T-helper 2 cell treated with Interferon-gamma antibody and Interleukin-4, amounts not matched to agents 5 μg/mL and 100 μg/mL, for 36 hours (primary cell): ENCODE measurements around the gene ACAD8.

Experiments
- DNase-seq: peaks from one replicate; pipeline ENCODE4 v3.0.0; 2021; ENCODE audit warnings: low spot score
- H3K27ac Mint-ChIP-seq: one replicate; pipeline ENCODE4 v1.8.0; 2021; ENCODE audit warnings: mild to moderate bottlenecking, mixed read lengths
- H3K27me3 Mint-ChIP-seq: one replicate; pipeline ENCODE4 v1.8.0; 2021; ENCODE audit warnings: low read depth, mixed read lengths
- H3K36me3 Mint-ChIP-seq: one replicate; pipeline ENCODE4 v1.8.0; 2021; ENCODE audit warnings: low read depth, mixed read lengths
- H3K4me1 Mint-ChIP-seq: one replicate; pipeline ENCODE4 v1.8.0; 2021; ENCODE audit warnings: low read depth, mixed read lengths
- H3K4me3 Mint-ChIP-seq: one replicate; pipeline ENCODE4 v1.8.0; 2022; ENCODE audit warnings: mild to moderate bottlenecking, moderate library complexity, mixed read lengths
- H3K9me3 Mint-ChIP-seq: one replicate; pipeline ENCODE4 v1.8.0; 2021; ENCODE audit warnings: mixed read lengths

Gene ACAD8

GRCh38 chr11:134312807-134313206, 59.4 kb downstream of the ACAD8 start:
- Mint-ChIP-seq H3K9me3 (peaks cover 11% of the 10 kb centered on the region), H3K4me3 (no peak overlapping the region), H3K27me3 (no peaks in the 10 kb centered on the region), H3K36me3 (peaks cover 18% of the 10 kb centered on the region), H3K27ac (no peak overlapping the region), H3K4me1 (no peaks in the 10 kb centered on the region)
- no peak for DNase-seq

GRCh38 chr11:134313379-134313778, 60.0 kb downstream of the ACAD8 start:
- H3K27ac Mint-ChIP-seq = no peak overlapping the region
- H3K36me3 Mint-ChIP-seq = peaks cover 22% of the 10 kb centered on the region
- H3K9me3 Mint-ChIP-seq = peaks cover 14% of the 10 kb centered on the region
- no peak overlapping the region for H3K4me3 Mint-ChIP-seq
- no peak for DNase-seq
- H3K27me3 Mint-ChIP-seq = no peaks in the 10 kb centered on the region
- H3K4me1 Mint-ChIP-seq = no peaks in the 10 kb centered on the region

DNA sequence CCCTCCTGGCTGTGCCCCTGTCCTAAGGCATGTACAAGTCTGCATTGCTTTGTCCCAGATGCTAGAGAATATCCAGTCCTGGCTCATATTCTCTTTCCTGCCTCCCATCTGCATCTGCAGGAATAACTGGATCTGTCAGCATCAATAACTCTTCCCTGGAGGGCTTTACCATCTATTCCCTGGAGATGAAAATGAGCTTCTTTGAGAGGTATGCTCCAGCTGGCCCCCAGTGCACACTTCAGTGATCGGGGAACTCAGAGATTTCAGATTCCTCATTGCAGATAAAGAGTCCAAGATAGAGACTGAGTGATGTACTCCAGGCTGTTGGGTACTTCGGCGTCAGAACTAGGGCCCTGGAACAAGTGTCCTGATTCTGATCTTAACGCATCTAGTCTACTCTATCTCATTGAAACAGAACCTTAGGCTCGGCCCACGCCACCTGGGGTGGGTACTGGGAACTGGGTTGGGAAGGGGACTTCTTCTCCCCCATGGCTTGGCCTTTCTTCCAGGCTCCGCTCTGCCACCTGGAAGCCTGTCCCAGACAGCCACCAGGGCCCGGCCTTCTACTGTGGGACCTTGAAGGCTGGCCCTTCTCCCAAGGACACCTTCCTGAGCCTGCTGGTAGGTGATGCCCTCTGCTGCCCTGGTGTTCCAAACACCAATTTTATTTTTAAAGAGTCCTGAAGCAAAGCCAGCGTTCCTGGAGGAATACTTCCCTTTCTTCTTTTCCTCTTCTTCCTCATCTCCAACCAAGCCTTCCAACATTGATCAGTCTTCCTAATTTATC, 60.6 kb downstream of the ACAD8 start:
- Mint-ChIP-seq H3K4me3 (no peak overlapping the region), H3K36me3 (peaks cover 23% of the 10 kb centered on the region), H3K4me1 (no peaks in the 10 kb centered on the region), H3K9me3 (peaks cover 14% of the 10 kb centered on the region), H3K27ac (no peak overlapping the region), H3K27me3 (no peaks in the 10 kb centered on the region)
- no peak for DNase-seq
